GM18858 (cell line): ENCODE measurements around the gene SLC6A18.

Source experiments
- ATAC-seq: cut with Tn5 transposase; IDR thresholded peaks from one replicate; pipeline ENCODE4 v1.9.1; 2021; ENCODE audit not compliant: unreplicated experiment

The SLC6A18 gene

DNA sequence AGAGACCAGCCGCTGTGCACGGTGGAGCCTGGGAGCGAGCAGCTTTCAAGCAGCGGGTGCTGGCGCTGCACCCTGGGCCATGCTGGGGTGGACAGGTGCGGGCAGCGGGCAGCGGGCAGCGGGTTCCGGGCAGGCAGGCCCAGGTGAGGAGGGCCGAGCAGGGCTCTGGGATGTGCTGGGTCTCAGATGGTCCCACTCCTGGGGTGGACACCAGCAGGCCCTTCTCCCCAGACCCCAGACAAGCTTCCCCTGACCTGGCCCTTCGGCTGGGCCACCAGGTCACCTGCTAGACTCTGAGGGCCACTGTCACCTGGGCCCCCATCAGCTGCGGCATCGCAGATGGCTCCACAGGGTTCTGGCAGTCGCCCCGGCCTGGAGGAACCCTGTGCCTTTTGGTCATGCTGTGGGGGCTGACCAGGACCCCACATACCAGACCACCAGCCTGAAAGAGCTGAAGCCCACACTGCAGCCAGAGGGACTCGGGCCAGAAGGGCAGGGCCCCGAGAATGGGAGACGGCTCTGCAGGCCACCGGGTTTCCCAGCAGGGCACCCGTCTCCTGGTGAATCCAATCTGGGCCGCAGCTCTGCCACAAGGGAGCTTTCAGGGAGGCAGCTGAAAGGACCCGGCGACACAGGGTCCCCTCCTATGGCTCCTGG lies 21.7 kb upstream of the SLC6A18 start:
- ATAC-seq = no peak

DNA sequence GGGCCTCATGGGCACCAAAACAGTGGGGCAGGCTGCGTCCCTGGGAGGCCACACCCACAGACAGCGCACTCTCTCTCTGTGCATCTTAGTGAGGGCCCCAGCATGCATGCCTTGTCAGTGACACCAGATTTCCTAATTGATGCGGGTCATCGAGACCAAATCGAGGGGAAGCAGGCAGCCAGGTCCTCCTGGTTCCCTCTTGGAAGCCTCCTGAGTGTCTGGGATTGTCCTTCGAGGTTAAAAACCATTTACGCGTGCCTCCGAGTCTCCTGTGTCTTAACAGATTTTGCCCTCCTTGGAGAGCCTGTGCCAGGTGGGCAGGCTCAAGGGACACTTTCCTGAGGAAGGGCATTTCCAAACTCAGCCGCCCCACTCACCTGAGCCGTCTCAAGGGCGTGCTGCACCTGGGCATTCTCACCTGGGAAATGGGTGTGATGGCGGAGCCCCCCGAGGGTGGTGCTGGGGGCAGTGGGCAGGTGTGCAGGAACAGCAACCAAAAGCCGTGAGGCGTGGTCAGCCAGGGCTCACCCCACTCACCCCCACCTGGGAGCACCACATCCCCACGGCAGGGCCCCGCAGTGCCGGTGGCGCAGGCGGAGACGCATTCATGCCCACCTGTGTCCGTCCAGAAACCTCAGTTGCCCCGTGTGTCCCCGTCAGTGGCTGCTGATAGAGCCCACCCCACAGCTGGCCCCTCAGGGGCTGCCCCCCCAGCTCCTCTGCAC lies 21.1 kb upstream of the SLC6A18 start:
- ATAC-seq = no peak

DNA sequence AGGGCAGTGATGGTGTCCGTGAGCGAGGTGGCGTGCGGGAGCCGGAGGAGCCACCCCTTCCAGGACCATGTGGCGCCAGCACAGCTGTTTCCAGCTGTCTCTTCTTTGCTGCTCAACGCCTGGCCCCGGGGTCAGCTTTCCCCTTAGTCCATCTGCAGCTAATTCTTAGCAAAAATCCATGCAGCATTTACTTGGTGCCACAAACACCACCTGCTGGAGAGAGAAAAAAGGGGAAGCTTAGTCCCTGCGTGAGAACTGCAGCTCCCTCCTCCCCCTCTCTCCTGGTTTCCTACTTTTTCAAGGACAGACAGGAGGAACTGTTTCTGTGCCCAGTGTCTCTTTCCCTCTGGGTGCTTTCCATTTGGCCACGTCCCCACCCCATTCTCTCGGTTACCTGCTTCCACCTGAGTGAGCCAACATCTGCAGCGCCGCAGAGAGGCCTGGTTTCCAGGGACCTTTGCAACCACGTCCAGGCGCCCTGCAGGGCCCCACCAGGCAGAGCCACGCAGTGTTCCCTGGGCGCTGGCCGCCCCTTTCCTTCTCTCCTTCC lies 20.4 kb upstream of the SLC6A18 start:
- no peak for ATAC-seq

DNA sequence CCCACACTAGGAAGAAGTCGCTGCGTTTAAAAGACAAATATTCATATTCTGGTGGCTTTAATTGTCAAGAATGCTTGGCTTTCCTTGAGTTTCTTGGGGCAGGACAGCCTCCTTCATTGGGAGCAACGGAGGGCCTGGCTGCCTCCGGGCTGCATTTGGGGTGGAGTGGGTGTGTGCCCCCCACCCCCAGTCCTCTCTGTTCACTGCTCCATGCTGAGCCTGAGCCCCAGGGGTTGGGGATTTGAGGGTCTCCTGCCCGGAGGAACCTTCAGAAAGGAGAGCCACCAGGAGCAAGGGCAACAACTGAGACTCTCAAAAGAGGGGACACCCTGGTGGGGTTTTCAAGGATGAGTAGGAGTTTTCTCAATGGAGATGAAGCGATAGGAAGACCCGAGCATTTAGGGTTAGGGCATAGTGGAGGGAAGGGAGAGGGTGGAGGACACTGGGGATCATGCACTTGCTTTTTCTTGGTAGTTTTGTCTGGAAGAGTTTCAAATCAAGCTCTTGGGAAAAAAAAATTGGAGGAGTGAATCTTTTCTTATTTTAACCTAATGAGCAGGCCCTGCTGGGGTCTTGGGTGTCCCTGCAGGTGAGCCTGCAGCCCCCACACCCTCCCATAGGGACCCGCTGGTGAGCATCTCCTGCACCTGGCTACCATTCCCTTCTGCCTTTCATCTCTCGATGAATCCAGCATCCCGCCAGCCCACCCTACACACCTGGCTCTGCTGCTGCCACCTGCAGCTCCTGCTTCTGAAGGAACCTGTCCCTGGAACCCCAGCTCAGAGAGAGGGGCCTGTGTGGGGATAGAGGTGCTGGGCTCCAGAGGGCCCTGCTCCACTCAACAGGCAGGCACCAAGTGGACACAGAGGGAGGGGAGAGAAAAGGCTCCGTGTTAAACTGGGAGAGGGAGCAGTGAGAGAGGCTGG lies 19.7 kb upstream of the SLC6A18 start:
- ATAC-seq = no peak

DNA sequence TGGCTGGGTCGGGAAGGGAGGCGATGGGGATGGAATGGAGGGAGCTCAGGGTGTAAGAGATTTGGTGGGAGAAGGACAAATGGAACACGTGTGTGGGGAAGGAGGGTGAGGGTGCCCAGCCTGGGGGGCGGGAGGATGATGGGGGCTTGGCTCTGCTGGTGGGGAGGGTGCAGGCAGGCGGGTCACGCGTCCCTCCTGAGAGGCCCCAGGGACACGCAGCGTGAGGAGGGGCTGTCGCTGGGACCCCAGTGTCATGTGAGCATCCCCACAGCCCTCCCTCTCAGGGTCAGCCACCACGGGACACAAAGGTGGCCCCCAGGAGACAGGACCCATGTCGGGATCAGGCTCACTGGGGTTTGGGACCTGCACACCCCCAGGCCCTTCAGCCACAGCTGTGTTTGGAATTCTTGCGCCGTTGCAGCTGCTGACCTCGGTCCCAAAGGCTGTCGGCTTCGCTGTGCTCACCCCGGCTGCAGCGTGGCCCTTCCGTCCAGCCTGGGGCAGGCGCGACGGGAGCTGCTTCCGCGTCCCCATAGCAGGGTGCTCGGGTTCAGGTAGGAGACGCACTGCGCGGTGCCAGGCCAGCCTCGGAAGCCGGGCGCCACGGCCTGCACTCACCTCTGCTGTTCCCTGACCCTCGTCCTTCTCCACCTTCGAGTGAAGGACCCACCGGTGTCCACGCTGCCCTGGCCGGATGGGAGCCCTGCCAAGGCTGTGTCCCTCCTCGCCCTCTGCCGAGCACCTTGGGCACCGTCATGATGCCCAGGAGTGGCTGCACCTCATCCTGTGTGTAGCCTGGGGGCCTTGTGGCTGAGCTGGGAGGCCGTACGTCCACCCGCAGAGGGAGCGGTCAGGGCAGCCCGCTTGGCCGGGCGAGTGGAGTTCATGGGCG lies 18.4 kb upstream of the SLC6A18 start:
- no peak for ATAC-seq

DNA sequence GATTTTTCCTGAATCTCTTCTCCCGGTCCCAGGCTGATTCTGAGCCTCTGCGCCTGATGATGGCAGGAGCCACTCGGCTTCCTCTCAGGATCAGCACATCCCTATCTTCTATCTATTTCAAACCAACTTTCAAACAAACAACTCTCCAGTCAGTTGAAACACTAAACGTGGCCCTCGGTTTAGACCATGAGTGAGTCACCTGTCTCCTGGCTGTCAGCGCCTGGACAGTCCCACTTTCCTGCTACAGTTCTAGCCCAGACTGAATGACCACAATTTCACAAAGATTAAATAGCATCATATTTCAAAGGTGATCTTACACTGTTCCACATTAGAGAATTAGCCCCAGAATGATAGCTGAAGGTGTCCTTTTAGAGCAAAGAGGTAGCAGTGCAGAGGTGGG lies 17.6 kb upstream of the SLC6A18 start:
- ATAC-seq = no peak

DNA sequence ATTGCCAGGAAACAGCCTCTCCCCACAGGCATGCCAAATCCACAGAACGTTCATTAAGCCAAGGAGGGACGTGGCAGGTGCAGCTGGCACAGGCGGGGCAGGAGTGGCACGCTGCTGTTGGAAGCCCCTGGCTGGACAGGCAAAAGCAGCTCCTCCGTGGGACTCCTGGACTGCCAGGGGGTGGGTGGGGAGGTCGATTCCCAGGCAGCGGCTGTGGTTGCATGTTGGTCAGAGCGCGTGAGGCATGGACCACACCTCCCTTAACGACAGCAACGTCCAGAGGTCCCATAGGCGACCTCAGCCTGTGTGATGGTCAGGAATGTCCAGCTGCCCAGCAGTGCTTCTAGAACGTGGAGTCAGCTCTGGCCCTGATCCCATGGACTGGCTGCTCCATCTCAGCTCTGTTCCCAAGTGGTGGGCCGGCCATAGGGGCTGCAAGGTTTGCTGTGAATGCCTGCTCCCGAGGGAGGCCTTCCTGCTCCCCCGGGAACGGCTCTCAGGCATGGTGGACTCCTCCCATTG lies 16.9 kb upstream of the SLC6A18 start:
- ATAC-seq = no peak

DNA sequence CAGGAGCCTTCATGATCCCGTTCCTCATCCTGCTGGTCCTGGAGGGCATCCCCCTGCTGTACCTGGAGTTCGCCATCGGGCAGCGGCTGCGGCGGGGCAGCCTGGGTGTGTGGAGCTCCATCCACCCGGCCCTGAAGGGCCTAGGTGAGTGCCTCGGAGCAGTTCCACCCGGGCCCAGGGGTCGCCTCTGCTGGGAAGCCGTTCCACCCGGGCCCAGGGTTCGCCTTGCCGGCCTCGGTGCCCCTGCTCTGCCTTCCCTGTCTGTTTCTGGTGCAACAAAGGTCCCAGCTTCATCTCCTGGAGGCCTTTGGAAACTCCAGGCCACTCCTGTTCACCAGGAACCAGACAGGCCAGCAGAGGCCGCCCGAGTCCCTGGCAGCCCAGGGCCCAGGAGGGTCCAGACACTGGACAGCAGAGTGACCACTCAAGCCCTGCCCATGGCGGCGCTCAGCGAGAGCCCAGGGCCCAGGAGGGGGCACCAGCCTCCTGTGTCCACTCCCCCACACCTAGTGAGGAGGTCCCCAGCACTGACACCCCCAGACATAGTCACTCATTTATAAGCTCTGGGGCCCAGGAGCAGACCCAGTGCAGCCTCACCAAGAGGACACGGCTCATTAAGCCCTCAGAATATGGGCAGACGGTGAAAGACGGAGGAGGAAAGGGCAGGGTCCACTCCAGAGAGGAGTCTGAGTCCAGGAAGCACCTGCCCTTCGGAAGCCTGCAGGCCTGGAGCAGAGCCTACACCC lies 16.3 kb upstream of the SLC6A18 start:
- no peak for ATAC-seq

DNA sequence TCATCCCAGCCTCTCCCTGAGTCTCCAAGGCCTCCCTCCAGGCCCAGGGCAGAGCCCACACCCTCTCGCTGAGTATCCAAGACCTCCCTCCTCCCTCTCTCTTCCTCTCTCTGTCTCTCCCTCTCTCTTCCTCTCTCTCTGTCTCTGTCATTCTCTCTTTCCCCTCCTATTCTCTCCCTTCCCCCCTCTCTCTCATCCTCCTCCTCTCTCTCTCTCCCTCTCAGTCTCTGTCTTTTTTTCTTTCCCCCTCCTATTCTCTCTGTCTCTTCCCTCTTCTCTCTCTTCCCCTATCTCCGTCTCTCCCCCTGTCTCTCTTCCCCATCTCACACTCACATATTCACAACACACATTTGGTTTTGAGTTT lies 15.7 kb upstream of the SLC6A18 start:
- ATAC-seq = no peak

DNA sequence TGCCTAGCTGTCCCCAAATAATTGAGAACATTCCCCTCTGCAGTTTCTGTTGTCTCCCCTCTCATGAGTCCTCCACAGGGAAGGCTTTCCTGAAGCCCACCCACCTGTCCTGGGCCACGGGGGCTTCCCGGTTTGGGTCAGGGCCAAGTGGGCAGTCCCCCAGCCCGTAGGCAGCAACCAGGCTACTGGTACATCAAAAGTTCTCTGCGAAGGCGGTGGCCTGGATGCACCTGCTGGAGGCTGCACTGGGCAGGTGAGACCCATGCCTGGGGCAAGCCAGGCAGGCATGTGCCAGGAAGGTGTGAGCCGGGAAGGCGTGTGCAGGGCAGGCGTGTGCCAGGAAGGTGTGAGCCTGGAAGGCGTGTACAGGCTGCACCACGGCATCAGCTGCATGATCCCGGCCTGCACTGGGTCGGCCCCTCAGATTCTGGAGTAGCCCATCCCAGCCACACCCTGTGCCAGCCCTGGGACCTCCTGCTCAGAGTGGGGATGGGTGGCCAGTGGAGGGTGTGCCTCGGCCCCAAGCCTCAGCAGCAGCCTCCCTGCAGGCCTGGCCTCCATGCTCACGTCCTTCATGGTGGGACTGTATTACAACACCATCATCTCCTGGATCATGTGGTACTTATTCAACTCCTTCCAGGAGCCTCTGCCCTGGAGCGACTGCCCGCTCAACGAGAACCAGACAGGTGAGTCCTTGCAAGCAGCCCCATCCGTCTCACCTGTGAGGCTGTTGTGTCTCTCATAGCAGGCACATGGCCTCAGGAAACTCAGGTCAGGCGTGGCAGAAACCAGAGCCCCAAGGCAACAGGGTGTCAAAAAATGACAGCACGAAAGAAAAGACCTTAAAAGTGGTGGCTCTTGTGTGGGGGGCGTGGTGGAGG lies 15.0 kb upstream of the SLC6A18 start:
- ATAC-seq = no peak

DNA sequence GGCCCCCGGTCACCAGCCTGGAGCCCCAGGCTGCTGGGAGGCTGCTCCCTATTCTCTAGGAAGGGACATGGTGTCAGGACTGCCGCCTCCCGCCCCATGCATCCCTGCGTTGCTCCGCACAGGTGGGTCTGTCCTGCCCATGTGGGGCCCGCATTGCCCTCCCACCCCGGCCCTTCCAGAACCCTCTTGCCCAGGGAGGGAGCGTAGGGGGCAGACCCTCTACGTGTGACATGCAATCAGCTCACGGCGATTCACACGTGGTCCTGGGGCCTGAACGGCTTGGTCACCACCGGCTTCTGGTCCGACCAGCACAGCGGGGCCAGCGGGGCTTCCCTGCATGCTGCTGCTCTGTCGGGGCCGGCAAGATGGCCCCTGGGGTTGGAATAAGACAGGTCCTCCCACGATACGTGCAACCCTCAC lies 14.3 kb upstream of the SLC6A18 start:
- ATAC-seq = no peak

DNA sequence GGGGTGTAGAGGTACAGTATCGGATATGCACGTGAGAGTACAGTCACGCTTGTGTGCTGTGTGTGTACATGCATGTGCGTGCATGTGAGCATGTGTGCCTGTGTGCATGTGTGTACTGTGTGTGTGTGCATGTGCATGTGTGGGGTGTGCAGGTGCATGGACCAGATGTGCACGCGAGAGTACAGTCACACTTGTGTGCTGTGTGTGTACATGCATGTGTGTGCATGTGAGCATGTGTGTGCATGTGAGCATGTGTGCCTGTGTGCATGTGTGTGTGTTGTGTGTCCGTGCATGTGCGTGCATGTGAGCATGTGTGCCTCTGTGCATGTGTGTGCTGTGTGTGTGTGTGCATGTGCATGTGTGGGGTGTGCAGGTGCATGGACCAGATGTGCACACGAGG lies 13.5 kb upstream of the SLC6A18 start:
- ATAC-seq = no peak

DNA sequence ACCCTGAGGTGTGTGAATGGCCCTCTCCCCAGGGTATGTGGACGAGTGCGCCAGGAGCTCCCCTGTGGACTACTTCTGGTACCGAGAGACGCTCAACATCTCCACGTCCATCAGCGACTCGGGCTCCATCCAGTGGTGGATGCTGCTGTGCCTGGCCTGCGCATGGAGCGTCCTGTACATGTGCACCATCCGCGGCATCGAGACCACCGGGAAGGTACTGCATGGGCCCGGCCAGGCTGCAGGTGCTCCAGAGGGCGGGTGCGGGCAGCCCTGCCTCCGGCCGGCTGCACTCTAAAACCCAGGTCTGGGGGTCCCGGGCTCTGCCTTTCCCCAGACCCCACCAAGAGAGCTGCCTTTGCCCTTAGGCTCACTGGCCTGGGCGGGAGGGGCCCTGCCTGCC lies 12.9 kb upstream of the SLC6A18 start:
- ATAC-seq = no peak

DNA sequence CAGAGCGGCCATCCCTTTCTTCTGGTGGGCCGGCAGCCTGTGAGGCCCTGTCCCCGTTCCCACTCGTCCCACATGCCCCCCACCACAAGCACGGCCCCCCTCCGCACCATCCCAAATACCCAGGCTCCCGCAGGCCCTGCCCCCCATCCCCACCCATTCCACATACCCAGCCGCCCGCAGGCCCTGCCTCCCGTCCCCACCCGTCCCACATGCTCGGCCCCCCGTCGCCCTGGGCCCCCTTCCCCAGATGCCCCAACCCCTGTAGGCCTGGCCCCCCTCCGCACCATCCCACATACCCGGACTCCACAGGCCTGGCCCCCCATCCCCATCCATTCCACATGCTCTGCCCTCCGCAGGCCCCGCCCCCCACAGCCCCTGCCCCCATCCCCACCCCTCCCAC lies 12.3 kb upstream of the SLC6A18 start:
- ATAC-seq = no peak

DNA sequence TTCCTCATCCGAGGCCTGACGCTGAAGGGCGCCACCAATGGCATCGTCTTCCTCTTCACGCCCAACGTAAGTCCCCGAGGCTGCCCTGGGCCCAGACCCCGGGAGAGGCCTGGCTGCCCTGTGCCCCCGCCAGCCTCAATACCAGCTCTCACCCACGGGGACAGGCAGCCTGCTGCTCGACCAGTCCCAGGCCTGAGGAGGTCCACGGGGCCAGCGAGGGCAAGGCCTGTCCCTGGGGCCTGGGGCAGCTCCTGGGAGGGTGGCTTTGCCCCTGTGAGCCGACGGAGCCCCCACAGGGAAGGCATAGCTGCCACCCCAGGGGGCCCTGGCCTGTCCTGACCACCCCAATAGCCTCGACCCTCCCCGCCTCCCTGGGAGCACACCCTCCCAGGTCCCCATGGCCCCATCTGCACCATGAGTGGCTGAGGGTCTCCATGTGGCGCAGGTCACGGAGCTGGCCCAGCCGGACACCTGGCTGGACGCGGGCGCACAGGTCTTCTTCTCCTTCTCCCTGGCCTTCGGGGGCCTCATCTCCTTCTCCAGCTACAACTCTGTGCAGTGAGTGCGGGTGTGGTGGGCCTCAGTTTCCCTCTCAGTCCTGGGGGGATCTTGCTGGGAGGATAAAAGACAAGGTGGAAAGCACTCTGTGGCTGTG lies 11.5 kb upstream of the SLC6A18 start:
- ATAC-seq = no peak

DNA sequence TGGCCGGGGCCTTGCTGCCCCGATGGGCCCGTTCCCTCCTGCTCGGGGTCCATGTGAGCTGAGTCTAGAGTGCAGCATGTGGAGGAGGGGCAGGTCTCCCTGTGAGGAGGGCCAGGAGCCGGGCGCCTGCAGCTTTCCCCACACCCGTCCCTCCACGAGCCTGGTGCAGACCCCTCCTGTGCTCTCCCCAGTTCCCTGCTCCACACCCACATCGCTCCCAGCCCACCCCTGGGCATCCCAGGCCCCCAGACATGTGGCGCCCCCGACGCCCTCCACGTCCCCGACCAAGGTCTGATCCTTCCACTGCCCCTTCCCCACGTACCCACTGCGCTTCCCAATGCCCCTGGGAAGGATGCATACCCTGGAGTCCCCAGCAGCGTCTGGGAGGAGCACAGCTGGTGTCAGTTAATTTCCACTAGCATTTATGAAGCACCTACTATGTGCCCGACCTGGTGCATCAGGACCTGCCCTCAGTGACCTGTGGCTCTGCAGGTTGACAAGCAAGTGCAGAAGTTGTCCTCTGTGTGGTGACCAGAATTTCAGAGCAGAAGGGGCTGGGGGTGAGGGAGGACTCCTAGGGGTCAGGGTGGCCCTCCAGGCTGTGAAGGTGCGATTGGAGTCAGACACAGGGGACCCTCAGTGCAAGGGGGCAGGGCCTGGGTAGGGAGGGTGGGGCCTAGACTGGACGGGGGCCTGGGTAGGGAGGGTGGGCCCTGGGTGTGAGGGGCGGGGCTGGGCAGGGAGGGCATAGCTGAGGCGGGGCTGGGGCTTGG lies 10.8 kb upstream of the SLC6A18 start:
- no peak for ATAC-seq

DNA sequence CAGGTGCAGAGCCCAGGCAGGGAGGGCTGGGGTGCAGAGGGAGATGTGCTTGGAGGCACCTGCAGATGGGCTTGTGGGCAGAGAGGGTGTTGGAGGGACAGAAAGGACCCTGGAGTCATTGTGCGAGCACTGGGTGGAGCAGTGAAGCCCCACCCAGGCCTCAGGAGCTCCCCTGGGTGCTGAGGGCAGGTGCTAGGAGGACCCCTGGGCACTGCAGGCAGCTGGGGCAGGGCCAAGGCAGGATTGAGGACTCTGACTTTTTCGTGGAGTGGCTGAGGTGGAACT lies 10.3 kb upstream of the SLC6A18 start:
- ATAC-seq = no peak
